ENCODE results near the gene CAMK1D. TPM values are rescaled to one million over a fixed set of nuclear protein-coding genes. Genes with fewer than 3 reads are reported as not detected.

CAMK1D gene
- total RNA-seq, 1 experiment from 2014 or later, result 6.3 TPM

DNA sequence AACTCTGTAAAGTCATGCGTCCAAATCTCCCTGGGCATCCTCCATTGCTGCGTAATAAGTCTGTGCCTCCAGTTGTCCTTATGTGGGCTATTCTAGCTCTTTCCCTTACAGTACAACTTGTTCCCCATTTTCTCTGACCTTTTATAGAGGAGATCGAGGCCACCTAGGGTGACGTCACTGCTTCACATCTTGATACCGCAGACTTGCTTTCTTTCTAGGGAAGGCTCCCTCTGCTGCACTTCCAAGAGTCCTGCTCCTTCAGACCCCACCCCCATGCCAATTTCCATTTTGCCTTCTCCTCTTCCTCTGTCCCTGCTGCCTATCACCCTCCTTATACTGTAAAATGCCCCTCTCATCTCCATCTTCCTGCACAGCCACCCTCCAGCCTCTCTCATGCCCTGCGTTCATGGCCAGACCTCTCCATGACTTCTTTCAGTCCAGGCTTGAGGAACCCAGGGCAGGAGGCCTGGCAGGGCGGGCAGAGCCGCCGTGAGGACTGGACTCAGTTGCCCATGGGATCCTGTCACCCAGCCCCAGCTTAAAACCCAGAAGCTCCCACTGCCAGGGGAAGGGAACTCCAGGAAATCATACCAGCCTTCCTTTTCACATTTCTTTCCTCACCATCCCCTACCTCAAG, 57.5 kb downstream of the CAMK1D start:
- no peaks in the 10 kb centered on the region for H3K79me1 ChIP-seq (ENCODE audit: insufficient read depth, low read depth, low read length, poor library complexity, severe bottlenecking)
- peaks cover 5% of the 10 kb centered on the region in 2 experiments for H3K4me1 Mint-ChIP-seq
- no CpG with 5 or more reads among the region's 9 CpGs for WGBS (ENCODE audit: extremely low coverage, insufficient read length, low lambda C conversion rate)
- no peak overlapping the region for H3K4me3 Mint-ChIP-seq
- no peaks in the 10 kb centered on the region for H3K27me3 ChIP-seq (ENCODE audit: insufficient read depth, low read length)
- no peaks in the 10 kb centered on the region for H3K9me3 ChIP-seq (ENCODE audit: control insufficient read depth, low read depth, low read length)
- no peaks in the 10 kb centered on the region for H4K20me1 ChIP-seq (ENCODE audit: control insufficient read depth, insufficient read depth, insufficient read length)
- no peak overlapping the region for H4K5ac ChIP-seq (ENCODE audit: insufficient read length, low read depth, low read length)
- H4K91ac ChIP-seq (ENCODE audit: insufficient read length, low read depth, low read length), result no peak overlapping the region
- H2AK5ac ChIP-seq (ENCODE audit: insufficient read length, low read length), result no peak overlapping the region
- no peak overlapping the region for H3K4me2 ChIP-seq (ENCODE audit: insufficient read depth, insufficient read length, low read length)
- H3K36me3 Mint-ChIP-seq (ENCODE audit: insufficient read depth in 1 of 3, low read depth in 3 of 3), result no peaks in the 10 kb centered on the region
- no peak overlapping the region for H2BK120ac ChIP-seq (ENCODE audit: low read depth, low read length, poor library complexity, severe bottlenecking)
- H3K9me3 Mint-ChIP-seq, result no peaks in the 10 kb centered on the region
- H3K27ac ChIP-seq (ENCODE audit: insufficient read length, low read depth, low read length), result no peak overlapping the region
- no peaks in the 10 kb centered on the region for H3K4me1 ChIP-seq (ENCODE audit: insufficient read depth, low read length)
- no peak overlapping the region for H3K56ac ChIP-seq (ENCODE audit: insufficient read length, low read depth, low read length)
- H3K9ac ChIP-seq (ENCODE audit: extremely low read depth, insufficient read length, low read length), result no peak overlapping the region
- H2BK20ac ChIP-seq (ENCODE audit: low read depth, low read length, poor library complexity, severe bottlenecking), result no peak overlapping the region
- TF ChIP-seq, protein P1, sequence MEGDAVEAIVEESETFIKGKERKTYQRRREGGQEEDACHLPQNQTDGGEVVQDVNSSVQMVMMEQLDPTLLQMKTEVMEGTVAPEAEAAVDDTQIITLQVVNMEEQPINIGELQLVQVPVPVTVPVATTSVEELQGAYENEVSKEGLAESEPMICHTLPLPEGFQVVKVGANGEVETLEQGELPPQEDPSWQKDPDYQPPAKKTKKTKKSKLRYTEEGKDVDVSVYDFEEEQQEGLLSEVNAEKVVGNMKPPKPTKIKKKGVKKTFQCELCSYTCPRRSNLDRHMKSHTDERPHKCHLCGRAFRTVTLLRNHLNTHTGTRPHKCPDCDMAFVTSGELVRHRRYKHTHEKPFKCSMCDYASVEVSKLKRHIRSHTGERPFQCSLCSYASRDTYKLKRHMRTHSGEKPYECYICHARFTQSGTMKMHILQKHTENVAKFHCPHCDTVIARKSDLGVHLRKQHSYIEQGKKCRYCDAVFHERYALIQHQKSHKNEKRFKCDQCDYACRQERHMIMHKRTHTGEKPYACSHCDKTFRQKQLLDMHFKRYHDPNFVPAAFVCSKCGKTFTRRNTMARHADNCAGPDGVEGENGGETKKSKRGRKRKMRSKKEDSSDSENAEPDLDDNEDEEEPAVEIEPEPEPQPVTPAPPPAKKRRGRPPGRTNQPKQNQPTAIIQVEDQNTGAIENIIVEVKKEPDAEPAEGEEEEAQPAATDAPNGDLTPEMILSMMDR (conservative IDR thresholded peaks at IDR 0.05), result no peak; the same call in 2 of the 3 replicates
- no peak overlapping the region for H2BK12ac ChIP-seq (ENCODE audit: insufficient read length, low read depth, low read length)
- H3T11ph ChIP-seq (ENCODE audit: low read length), result no peak overlapping the region
- no peak for DNase-seq
- H4K8ac ChIP-seq (replicated peaks; ENCODE audit: insufficient read length, low read depth, low read length), result no peak overlapping the region
- no peaks in the 10 kb centered on the region for H3K23me2 ChIP-seq (ENCODE audit: insufficient read length, low read depth, low read length, poor library complexity, severe bottlenecking)
- no peak overlapping the region for H3K18ac ChIP-seq (ENCODE audit: insufficient read length, low read depth, low read length)
- H3K4ac ChIP-seq (ENCODE audit: low read depth, low read length), result no peak overlapping the region
- H2AFZ ChIP-seq (ENCODE audit: low read length), result no peak overlapping the region
- no peaks in the 10 kb centered on the region for H3K79me2 ChIP-seq (ENCODE audit: insufficient read depth, low read length)
- no peak overlapping the region for H3K23ac ChIP-seq (ENCODE audit: insufficient read length, low read depth, low read length)
- H3K14ac ChIP-seq (ENCODE audit: insufficient read depth, low read length), result no peak overlapping the region
- no peaks in the 10 kb centered on the region; the same call in 1 of the 2 replicates for H3K27me3 Mint-ChIP-seq (ENCODE audit: low read depth)
- H2BK5ac ChIP-seq (ENCODE audit: insufficient read length, low read length), result no peak overlapping the region
- H3K27ac Mint-ChIP-seq, result peak overlapping the region in 1 of 3 experiments; percentile 69; a peak in 1 of 7 replicates
- H2BK15ac ChIP-seq (ENCODE audit: low read depth, low read length), result no peak overlapping the region

Data from H9 (cell line).